NOMO-1 (cell line): Measurements from ENCODE around the gene TCP1.
"Not testable (repeated sequence)": the region's sequence is repeated elsewhere in the genome, so short reads cannot be mapped to it uniquely, and the experiment has no call there.

Experiments
- DNase-seq, 2 experiments: peaks; one replicate each; lab custom pipeline; 2025; ENCODE audit not compliant: unreplicated experiment in 2 of 2; lab: John Stamatoyannopoulos, UW

TCP1 gene

GRCh38 chr6:159778131-159778530, 11.3 kb downstream of the TCP1 start:
- no peak for DNase-seq

GRCh38 chr6:159777240-159777904, 12.0 kb downstream of the TCP1 start:
- no peak for DNase-seq

GRCh38 chr6:159772196-159772595, 17.2 kb downstream of the TCP1 start:
- DNase-seq = no peak

GRCh38 chr6:159769470-159769869, 19.9 kb downstream of the TCP1 start:
- no peak for DNase-seq

GRCh38 chr6:159766906-159767305, 22.5 kb downstream of the TCP1 start:
- no peak for DNase-seq

- DNase-seq = peak; percentile 25 to 40
Observed at GRCh38 chr6:159762681-159763293, 26.6 kb downstream of the TCP1 start.

GRCh38 chr6:159761873-159762680, 27.3 kb downstream of the TCP1 start, which contains the start of gene ACAT2:
Gene ACAT2, plus strand, starts transcription at chr6:159762045. Its CDS starts 43 bp downstream, at chr6:159762088.
- peak; percentile 93 to 97 for DNase-seq

GRCh38 chr6:159761129-159761872, 28.1 kb downstream of the TCP1 start:
- DNase-seq = peak in 1 of 2 experiments; percentile 22

- peak in 1 of 2 experiments; percentile 7 for DNase-seq
Observed at GRCh38 chr6:159760602-159761057, 28.8 kb downstream of the TCP1 start.

GRCh38 chr6:159759645-159760044, 29.8 kb downstream of the TCP1 start:
- no peak for DNase-seq

- DNase-seq = no peak
Observed at GRCh38 chr6:159758031-159759001, 31.1 kb downstream of the TCP1 start.

- no peak for DNase-seq
Observed at GRCh38 chr6:159756508-159756907, 32.9 kb downstream of the TCP1 start.

GRCh38 chr6:159754959-159755914, 34.2 kb downstream of the TCP1 start:
- no peak for DNase-seq

GRCh38 chr6:159754401-159754800, 35.0 kb downstream of the TCP1 start:
- no peak for DNase-seq

GRCh38 chr6:159753081-159753872, 36.1 kb downstream of the TCP1 start:
- no peak for DNase-seq

- no peak for DNase-seq
Observed at GRCh38 chr6:159751448-159751847, 38.0 kb downstream of the TCP1 start.

GRCh38 chr6:159748127-159748526, 41.3 kb downstream of the TCP1 start:
- not testable (repeated sequence) for DNase-seq

- DNase-seq = no peak
Observed at GRCh38 chr6:159746759-159747158, 42.6 kb downstream of the TCP1 start.
